MCF 10A (cell line): Measurements from ENCODE around the gene ACSS3. TPM values are rescaled to one million over a fixed set of nuclear protein-coding genes. Genes with fewer than 3 reads are reported as not detected.
"Not testable (repeated sequence)": the region's sequence is repeated elsewhere in the genome, so short reads cannot be mapped to it uniquely, and the experiment has no call there.

Experiments
- BruUV-seq: library from RNA; stranded (reverse); fragments of 400-500 nt; replicated peaks from 2 replicates; lab custom pipeline; 2021; lab: Mats Ljungman, UMichigan
- CTCF ChIA-PET: fragments of 300-600 bp; sonication (Branson Sonifier 250); formaldehyde crosslinking; extraction: SDS; loops from one replicate; lab custom pipeline; 2021; ENCODE audit warnings: antibody characterized with exemption, inconsistent platforms; lab: Yijun Ruan, JAX
- POLR2A ChIA-PET: fragments of 300-600, 350-650 bp; sonication (Branson Sonifier 250); formaldehyde crosslinking; extraction: SDS; loops from one replicate; lab custom pipeline; 2020; ENCODE audit warnings: antibody characterized with exemption, inconsistent platforms; lab: Yijun Ruan, JAX
- DNase-seq: peaks from one replicate; pipeline ENCODE4 v3.0.0-alpha.2; 2018; ENCODE audit not compliant: unreplicated experiment
- H3K27ac Mint-ChIP-seq: one replicate; pipeline ENCODE4 v1.8.0; 2022; ENCODE audit warnings: mild to moderate bottlenecking, low read depth, mixed read lengths; ENCODE audit not compliant: unreplicated experiment
- H3K27me3 Mint-ChIP-seq: one replicate; pipeline ENCODE4 v1.8.0; 2022; ENCODE audit warnings: mixed read lengths; ENCODE audit not compliant: insufficient read depth, unreplicated experiment
- H3K36me3 Mint-ChIP-seq: one replicate; pipeline ENCODE4 v1.8.0; 2022; ENCODE audit warnings: mild to moderate bottlenecking, moderate library complexity, mixed read lengths; ENCODE audit not compliant: insufficient read depth, unreplicated experiment
- H3K4me1 Mint-ChIP-seq: one replicate; pipeline ENCODE4 v1.8.0; 2022; ENCODE audit warnings: mixed read lengths; ENCODE audit not compliant: insufficient read depth, unreplicated experiment
- H3K4me3 Mint-ChIP-seq: one replicate; pipeline ENCODE4 v1.8.0; 2022; ENCODE audit warnings: mild to moderate bottlenecking, moderate library complexity, mixed read lengths; ENCODE audit not compliant: unreplicated experiment
- H3K9me3 Mint-ChIP-seq: one replicate; pipeline ENCODE4 v1.8.0; 2022; ENCODE audit warnings: mixed read lengths; ENCODE audit not compliant: unreplicated experiment
- intact Hi-C: fragments of 100-400 bp; cut with micrococcal nuclease; formaldehyde crosslinking; loops from 2 replicates; pipeline ENCODE4 v1.14.1; 2022
- total RNA-seq: library from RNA; stranded (reverse); gene quantifications from 2 replicates; pipeline ENCODE4 v1.2.3, GENCODE V29; 2022
- TF ChIP-seq, protein P1 (sequence below): fragments of 200-600 bp; IDR thresholded peaks from one replicate; pipeline ENCODE4 v1.8.0; 2022; ENCODE audit warnings: antibody characterized with exemption, mild to moderate bottlenecking; ENCODE audit not compliant: unreplicated experiment

The ACSS3 gene
- total RNA-seq, 1 experiment from 2014 or later, result not detected

DNA sequence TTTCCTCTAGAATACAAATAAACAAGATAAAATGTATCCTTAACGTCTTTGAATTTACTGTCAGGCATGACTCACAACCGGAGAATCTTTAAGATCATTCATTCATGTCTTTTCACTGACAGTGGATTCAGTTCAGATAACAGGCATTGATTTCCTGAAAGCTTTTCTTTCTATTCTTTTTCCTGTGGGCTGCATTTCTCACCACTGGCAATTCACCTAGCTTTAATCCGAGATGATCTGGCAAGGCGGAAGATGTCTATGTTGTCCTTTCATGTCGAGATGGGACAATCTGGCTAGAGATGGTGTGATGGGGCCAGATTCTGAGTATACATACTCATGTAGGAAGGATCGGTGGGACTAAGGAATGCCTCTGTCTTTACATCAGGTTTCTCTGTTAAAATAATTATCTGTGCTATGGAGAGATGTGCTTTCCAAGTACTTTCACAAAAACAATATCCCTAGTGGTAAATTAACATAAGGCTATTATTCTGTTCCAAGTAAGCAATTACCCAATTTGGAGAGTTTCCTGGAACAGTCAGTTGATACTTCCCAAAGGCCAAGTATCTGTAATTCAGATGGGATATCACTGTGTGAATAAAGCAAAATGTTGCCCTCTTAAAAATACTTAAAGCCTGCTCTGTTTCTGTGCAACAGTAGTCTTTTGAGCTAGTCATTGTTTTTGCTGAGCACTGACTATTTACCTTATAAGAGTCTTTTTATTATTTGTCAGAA, 17.8 kb downstream of the ACSS3 start:
- POLR2A ChIA-PET, result interaction anchor here (0.5 kb wide), 1 partner anchor 947 kb away, joined by 3 read pairs; no protein-coding TSS in a partner anchor
- Mint-ChIP-seq H3K4me3 (no peak overlapping the region), H3K4me1 (no peaks in the 10 kb centered on the region), H3K27me3 (peaks cover 25% of the 10 kb centered on the region), H3K36me3 (no peaks in the 10 kb centered on the region), H3K27ac (no peak overlapping the region), H3K9me3 (no peaks in the 10 kb centered on the region)
- intact Hi-C loops, result no loop called here
- CTCF ChIA-PET, result no interaction called here
- TF ChIP-seq, protein P1, sequence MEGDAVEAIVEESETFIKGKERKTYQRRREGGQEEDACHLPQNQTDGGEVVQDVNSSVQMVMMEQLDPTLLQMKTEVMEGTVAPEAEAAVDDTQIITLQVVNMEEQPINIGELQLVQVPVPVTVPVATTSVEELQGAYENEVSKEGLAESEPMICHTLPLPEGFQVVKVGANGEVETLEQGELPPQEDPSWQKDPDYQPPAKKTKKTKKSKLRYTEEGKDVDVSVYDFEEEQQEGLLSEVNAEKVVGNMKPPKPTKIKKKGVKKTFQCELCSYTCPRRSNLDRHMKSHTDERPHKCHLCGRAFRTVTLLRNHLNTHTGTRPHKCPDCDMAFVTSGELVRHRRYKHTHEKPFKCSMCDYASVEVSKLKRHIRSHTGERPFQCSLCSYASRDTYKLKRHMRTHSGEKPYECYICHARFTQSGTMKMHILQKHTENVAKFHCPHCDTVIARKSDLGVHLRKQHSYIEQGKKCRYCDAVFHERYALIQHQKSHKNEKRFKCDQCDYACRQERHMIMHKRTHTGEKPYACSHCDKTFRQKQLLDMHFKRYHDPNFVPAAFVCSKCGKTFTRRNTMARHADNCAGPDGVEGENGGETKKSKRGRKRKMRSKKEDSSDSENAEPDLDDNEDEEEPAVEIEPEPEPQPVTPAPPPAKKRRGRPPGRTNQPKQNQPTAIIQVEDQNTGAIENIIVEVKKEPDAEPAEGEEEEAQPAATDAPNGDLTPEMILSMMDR, result no peak
- no TSS peak for BruUV-seq
- DNase-seq, result no peak

DNA sequence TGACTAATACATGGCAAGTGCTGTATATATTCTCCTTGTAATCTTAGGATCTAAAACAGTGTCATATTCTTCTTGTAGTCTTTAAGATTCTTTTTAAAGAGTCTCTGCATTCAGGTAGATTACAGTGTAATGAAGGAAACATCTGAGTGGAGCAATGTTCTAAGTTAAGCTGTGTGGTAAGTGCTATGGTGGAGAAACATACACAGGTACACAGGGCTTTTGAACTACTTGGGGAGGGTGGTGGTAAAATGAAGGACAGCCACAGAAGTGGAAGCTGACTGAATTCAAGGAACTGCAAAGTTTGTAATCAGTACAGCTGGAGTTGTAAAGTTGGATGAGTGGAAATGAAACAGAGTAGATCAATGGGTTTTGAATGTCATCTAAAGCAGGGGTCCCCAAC, 27.8 kb downstream of the ACSS3 start:
- H3K4me3 Mint-ChIP-seq, result no peak overlapping the region
- H3K27ac Mint-ChIP-seq, result no peak overlapping the region
- no TSS peak for BruUV-seq
- no peaks in the 10 kb centered on the region for H3K36me3 Mint-ChIP-seq
- no peaks in the 10 kb centered on the region for H3K9me3 Mint-ChIP-seq
- TF ChIP-seq, protein P1, result no peak
- H3K27me3 Mint-ChIP-seq, result peaks cover 18% of the 10 kb centered on the region
- DNase-seq, result no peak
- intact Hi-C loops, result no loop called here
- ChIA-PET POLR2A (no interaction called here), CTCF (no interaction called here)
- no peaks in the 10 kb centered on the region for H3K4me1 Mint-ChIP-seq

DNA sequence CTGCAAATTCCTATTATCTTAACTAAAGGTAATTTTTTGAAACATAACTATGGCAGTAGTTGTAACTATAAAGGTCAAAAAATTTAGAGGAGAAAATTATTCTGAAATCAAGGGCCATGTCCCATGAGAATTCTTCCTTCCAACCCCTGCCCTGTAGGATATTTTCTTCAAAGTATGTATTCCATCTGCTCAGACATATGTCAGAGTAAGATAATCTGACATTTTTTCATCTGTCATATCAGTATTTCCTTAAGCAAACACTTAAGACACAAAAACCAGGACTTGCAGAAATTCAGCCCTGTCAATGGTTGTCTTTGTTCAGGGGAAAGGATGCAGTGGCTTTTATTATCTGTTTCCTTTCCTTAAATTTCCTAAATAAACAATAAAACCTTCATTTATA, 36.3 kb downstream of the ACSS3 start:
- Mint-ChIP-seq H3K9me3 (no peaks in the 10 kb centered on the region), H3K27me3 (peaks cover 8% of the 10 kb centered on the region), H3K4me3 (no peak overlapping the region), H3K27ac (no peak overlapping the region), H3K36me3 (peaks cover 6% of the 10 kb centered on the region), H3K4me1 (no peaks in the 10 kb centered on the region)
- CTCF ChIA-PET, result no interaction called here
- intact Hi-C loops, result no loop called here
- no peak for DNase-seq
- no TSS peak for BruUV-seq
- TF ChIP-seq, protein P1, result no peak
- POLR2A ChIA-PET, result no interaction called here

DNA sequence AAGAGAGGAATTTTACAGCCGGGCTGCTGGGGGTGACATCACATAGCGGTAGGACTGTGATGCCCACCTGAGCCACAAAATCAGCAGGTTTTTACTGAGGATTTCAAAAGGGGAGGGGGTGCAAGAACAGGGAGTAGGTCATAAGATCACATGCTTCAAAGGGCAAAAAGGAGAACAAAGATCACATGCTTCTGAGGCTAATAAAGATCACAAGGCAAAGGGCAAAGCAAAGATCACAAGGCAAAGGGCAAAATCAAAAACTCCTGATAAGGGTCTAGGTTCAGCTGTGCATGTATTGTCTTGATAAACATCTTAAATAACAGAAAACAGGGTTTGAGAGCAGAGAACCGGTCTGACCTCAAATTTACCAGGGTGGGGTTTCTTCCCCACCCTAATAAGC, 41.2 kb downstream of the ACSS3 start:
- H3K4me3 Mint-ChIP-seq, H3K36me3 Mint-ChIP-seq, intact Hi-C loops, H3K4me1 Mint-ChIP-seq, BruUV-seq, H3K9me3 Mint-ChIP-seq, DNase-seq, POLR2A ChIA-PET, H3K27ac Mint-ChIP-seq, CTCF ChIA-PET: not testable (repeated sequence)
- peaks cover 13% of the 10 kb centered on the region for H3K27me3 Mint-ChIP-seq
